Dedifferentiated amniotic fluid mesenchymal stem cell (primary cell): ENCODE data around the gene NR0B1.

Experiments used
- DNase-seq: peaks from one replicate; pipeline ENCODE4 v3.0.0-alpha.2; 2016; ENCODE audit errors: extremely low spot score

The NR0B1 gene

GRCh38 chrX:30309139-30309571 is at the start of gene NR0B1:
Gene NR0B1, minus strand, starts transcription at chrX:30309390. Its CDS starts 27 bp downstream, at chrX:30309363.
- DNase-seq, result no peak

- no peak for DNase-seq
Observed at GRCh38 chrX:30349946-30350345, 40.8 kb upstream of the NR0B1 start.

- no peak for DNase-seq
Observed at GRCh38 chrX:30343206-30343605, 34.0 kb upstream of the NR0B1 start.

- no peak for DNase-seq
Observed at GRCh38 chrX:30340753-30341152, 31.6 kb upstream of the NR0B1 start.

GRCh38 chrX:30327762-30328161 is 18.6 kb upstream of the NR0B1 start:
- no peak for DNase-seq

- DNase-seq, result no peak
Observed at GRCh38 chrX:30317308-30317707, 8.1 kb upstream of the NR0B1 start.

- no peak for DNase-seq
Observed at GRCh38 chrX:30313322-30313721, 4.1 kb upstream of the NR0B1 start.

GRCh38 chrX:30312858-30313257 is 3.7 kb upstream of the NR0B1 start:
- no peak for DNase-seq

GRCh38 chrX:30310429-30311206 is 1.4 kb upstream of the NR0B1 start:
- no peak for DNase-seq

GRCh38 chrX:30308263-30309138 is 689 bp downstream of the NR0B1 start:
- no peak for DNase-seq

- no peak for DNase-seq
Observed at GRCh38 chrX:30307466-30307865, 1.7 kb downstream of the NR0B1 start.

GRCh38 chrX:30304866-30305265 is 4.3 kb downstream of the NR0B1 start:
- DNase-seq, result no peak

- DNase-seq, result no peak
Observed at GRCh38 chrX:30302956-30303355, 6.2 kb downstream of the NR0B1 start.

GRCh38 chrX:30301963-30302362 is 7.2 kb downstream of the NR0B1 start:
- DNase-seq, result no peak

GRCh38 chrX:30301208-30301607 is 8.0 kb downstream of the NR0B1 start:
- DNase-seq, result no peak

GRCh38 chrX:30296408-30297254 is 12.6 kb downstream of the NR0B1 start:
- DNase-seq, result no peak

GRCh38 chrX:30283456-30284200 is 25.6 kb downstream of the NR0B1 start:
- DNase-seq, result peak; percentile 87

GRCh38 chrX:30282527-30282926 is 26.7 kb downstream of the NR0B1 start:
- no peak for DNase-seq

GRCh38 chrX:30280428-30280827 is 28.8 kb downstream of the NR0B1 start:
- DNase-seq, result no peak

GRCh38 chrX:30278365-30278764 is 30.8 kb downstream of the NR0B1 start:
- DNase-seq, result no peak

GRCh38 chrX:30275498-30275897 is 33.7 kb downstream of the NR0B1 start:
- DNase-seq, result no peak
